Endothelial cell of umbilical vein (primary cell): ENCODE measurements around the gene EXD1. TPM values are rescaled to one million over a fixed set of nuclear protein-coding genes. Genes with fewer than 3 reads are reported as not detected.

Experiments used
- BruUV-seq: library from RNA; stranded (reverse); fragments of 400-500 nt; replicated peaks from 2 replicates; lab custom pipeline; 2021; lab: Mats Ljungman, UMichigan
- CTCF ChIA-PET: fragments of 300-600, 350-600 bp; sonication (Branson Sonifier 250); formaldehyde crosslinking; loops from one replicate; lab custom pipeline; 2021; ENCODE audit warnings: antibody characterized with exemption, inconsistent platforms; lab: Charles Lee
- POLR2A ChIA-PET: fragments of 300-600, 350-600 bp; sonication (Branson Sonifier 250); formaldehyde crosslinking; loops from one replicate; lab custom pipeline; 2021; ENCODE audit warnings: antibody characterized with exemption, inconsistent platforms; lab: Charles Lee
- DNase-seq: peaks from one replicate; pipeline ENCODE4 v3.0.0-alpha.2; 2011; ENCODE audit warnings: low read depth, low spot score
- FAIRE-seq: peaks from 2 replicates; lab custom pipeline; 2011; peaks lifted over from hg19 to GRCh38; lab: Jason Lieb, UNC
- H2AFZ ChIP-seq: 2 replicates; pipeline ENCODE4 v1.6.0; 2012; ENCODE audit warnings: low read depth, low read length, control low read depth, inconsistent platforms
- H3K27ac ChIP-seq: 2 replicates; pipeline ENCODE4 v1.5.1; 2011; ENCODE audit warnings: low read depth, mild to moderate bottlenecking, control low read depth, low read length, moderate library complexity; ENCODE audit not compliant: insufficient read depth
- H3K27me3 ChIP-seq, 2 experiments: 2 replicates each; pipeline versions ENCODE4 v1.6.0 to v1.6.1; 2011; ENCODE audit warnings: low read length in 2 of 2, mixed read lengths in 1 of 2; ENCODE audit not compliant: control insufficient read depth in 2 of 2, insufficient read depth in 2 of 2
- H3K36me3 ChIP-seq, 2 experiments: 2 replicates in 1 of 2; 3 replicates in 1 of 2; pipeline ENCODE4 v1.5.1; 2011; ENCODE audit warnings: low read length in 2 of 2, mild to moderate bottlenecking in 1 of 2, moderate library complexity in 1 of 2; ENCODE audit not compliant: control insufficient read depth in 2 of 2, insufficient read depth in 2 of 2; ENCODE audit errors: extremely low read depth in 1 of 2
- H3K4me1 ChIP-seq: 3 replicates; pipeline ENCODE4 v1.5.1; 2011; ENCODE audit warnings: mild to moderate bottlenecking, low read length; ENCODE audit not compliant: control insufficient read depth, insufficient read depth; ENCODE audit errors: extremely low read depth
- H3K4me2 ChIP-seq: 2 replicates; pipeline ENCODE4 v1.6.1; 2011; ENCODE audit warnings: low read length, control low read depth, mixed read lengths; ENCODE audit not compliant: insufficient read depth
- H3K4me3 ChIP-seq, 3 experiments: fragments of 200-600 bp in 1 of 3; sonication (generic), shearing (Covaris generic) in 1 of 3; replicated peaks in 1 of 3; 2 replicates each; pipeline ENCODE4 v1.5.1; 2011 to 2016; ENCODE audit warnings: control low read depth in 3 of 3, low read length in 3 of 3, mild to moderate bottlenecking in 2 of 3, inconsistent platforms in 1 of 3, low read depth in 1 of 3, moderate library complexity in 1 of 3; ENCODE audit not compliant: insufficient read depth in 1 of 3
- H3K79me2 ChIP-seq: 2 replicates; pipeline ENCODE4 v1.6.0; 2012; ENCODE audit warnings: low read length, inconsistent platforms; ENCODE audit not compliant: control insufficient read depth, insufficient read depth
- H3K9ac ChIP-seq: replicated peaks from 2 replicates; pipeline ENCODE3; 2011; ENCODE audit warnings: low read length, control low read depth; ENCODE audit not compliant: insufficient read depth; ENCODE audit errors: extremely low read depth
- H3K9me1 ChIP-seq: replicated peaks from 3 replicates; pipeline ENCODE4 v1.6.0; 2011; ENCODE audit warnings: mild to moderate bottlenecking, low read length; ENCODE audit not compliant: control insufficient read depth, insufficient read depth; ENCODE audit errors: extremely low read depth
- H3K9me3 ChIP-seq: replicated peaks from 2 replicates; pipeline ENCODE4 v1.5.1; 2012; ENCODE audit warnings: low read length, inconsistent platforms; ENCODE audit not compliant: control insufficient read depth, insufficient read depth
- H4K20me1 ChIP-seq: replicated peaks from 2 replicates; pipeline ENCODE3; 2011; ENCODE audit warnings: mild to moderate bottlenecking, low read length; ENCODE audit not compliant: control insufficient read depth, insufficient read depth; ENCODE audit errors: extremely low read depth
- EZH2 ChIP-seq: IDR thresholded peaks from 2 replicates; pipeline ENCODE4 v1.6.1; 2012; ENCODE audit warnings: borderline replicate concordance, low read depth, mild to moderate bottlenecking, moderate library complexity, low read length, inconsistent platforms; ENCODE audit not compliant: severe bottlenecking
- FOS ChIP-seq: IDR thresholded peaks from 2 replicates; pipeline ENCODE4 v1.6.1; 2011; ENCODE audit warnings: mild to moderate bottlenecking, low read length, moderate library complexity, borderline replicate concordance; ENCODE audit not compliant: insufficient read depth
- GATA2 ChIP-seq: IDR thresholded peaks from 2 replicates; pipeline ENCODE4 v1.7.0; 2011; ENCODE audit warnings: low read depth, mild to moderate bottlenecking, moderate library complexity, mixed read lengths, low read length; ENCODE audit not compliant: insufficient read length, insufficient read depth
- JUN ChIP-seq: IDR thresholded peaks from 2 replicates; pipeline ENCODE4 v1.6.1; 2011; ENCODE audit warnings: borderline replicate concordance, low read depth; ENCODE audit not compliant: insufficient read length, insufficient read depth
- MYC ChIP-seq: IDR thresholded peaks from one replicate; pipeline ENCODE4 v1.6.1; 2011; ENCODE audit warnings: mild to moderate bottlenecking, low read depth, low read length
- POLR2A ChIP-seq: IDR thresholded peaks from 2 replicates; pipeline ENCODE4 v1.6.1; 2012; ENCODE audit warnings: low read depth, mild to moderate bottlenecking, control low read depth, low read length
- POLR2AphosphoS5 ChIP-seq: IDR thresholded peaks from 2 replicates; pipeline ENCODE4 v1.6.1; 2012; ENCODE audit warnings: low read depth, mild to moderate bottlenecking, control low read depth, low read length, moderate library complexity; ENCODE audit not compliant: insufficient read depth
- dilution Hi-C: fragments of 300-500 bp; cut with MboI; formaldehyde crosslinking; loops from one replicate; pipeline ENCODE4 v1.15.0; 2019; ENCODE audit warnings: low sequenced_read_pairs; ENCODE audit not compliant: extremely low pct_ligation_motif_present
- intact Hi-C: fragments of 100-400 bp; cut with micrococcal nuclease; formaldehyde crosslinking; loops from one replicate; pipeline ENCODE4 v1.10.0; 2022
- polyA plus RNA-seq, 4 experiments: library from polyadenylated mRNA; depleted of rRNA in 3 of 4; stranded (reverse) in 3 of 4; unstranded in 1 of 4; fragments of >200 nt; gene quantifications; 2 replicates each; pipeline versions ENCODE4 v1.2.1 to v1.2.3, GENCODE V29; 2011 to 2012; ENCODE audit warnings: missing spikeins in 1 of 4
- total RNA-seq: library from RNA; stranded (reverse); gene quantifications from 2 replicates; pipeline ENCODE4 v1.2.3, GENCODE V29; 2021
- TF ChIP-seq, protein P1 (sequence below): IDR thresholded peaks from 2 replicates; pipeline ENCODE4 v1.6.1; 2011; ENCODE audit not compliant: insufficient read depth, insufficient read length
- TF ChIP-seq, protein P2 (sequence below), 2 donors: IDR thresholded peaks; 1 replicate in 1 of 2; 2 replicates in 1 of 2; pipeline ENCODE4 v1.5.1; 2011; ENCODE audit warnings: low read length in 2 of 2, mild to moderate bottlenecking in 2 of 2, moderate library complexity in 2 of 2, control low read depth in 1 of 2, inconsistent platforms in 1 of 2, low read depth in 1 of 2; ENCODE audit not compliant: insufficient read depth in 1 of 2; ENCODE audit errors: extremely low read depth in 1 of 2

EXD1 gene
- total and polyA plus RNA-seq, 2 donors (not counting 3 experiments of a cell fraction or from before 2014, with no cell fraction given) = not detected

DNA sequence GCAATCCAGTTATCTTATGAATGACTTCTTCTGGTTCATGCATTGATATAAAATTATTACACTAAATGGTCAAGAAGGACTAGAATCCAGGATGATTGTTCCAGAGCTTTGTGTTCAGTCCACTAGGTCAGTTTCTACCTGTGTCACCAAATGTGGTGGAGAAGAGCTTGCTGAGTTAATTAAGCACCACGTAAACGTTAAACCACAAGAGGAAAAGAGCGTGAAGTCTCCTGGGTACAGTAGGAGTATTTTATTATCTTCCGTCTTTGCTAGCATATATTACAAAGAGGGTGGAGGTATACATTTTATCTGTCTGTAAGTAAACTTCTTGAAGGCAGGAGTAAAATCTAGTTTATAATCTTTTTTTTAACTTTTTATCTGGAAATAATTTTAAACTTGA, 24.0 kb upstream of the EXD1 start:
- Histone ChIP-seq H4K20me1 (no peaks in the 10 kb centered on the region), H2AFZ (no peak overlapping the region), H3K27me3 (no peaks in the 10 kb centered on the region), H3K9me1 (no peaks in the 10 kb centered on the region), H3K27ac (no peak overlapping the region), H3K9ac (no peak overlapping the region), H3K4me3 (no peak overlapping the region), H3K9me3 (no peaks in the 10 kb centered on the region), H3K4me1 (peaks cover 6% of the 10 kb centered on the region), H3K36me3 (peaks cover 0 to 3% of the 10 kb centered on the region in 2 experiments), H3K4me2 (no peak overlapping the region), H3K79me2 (no peaks in the 10 kb centered on the region)
- DNase-seq (no peak), FAIRE-seq (no peak)
- dilution Hi-C loops = no loop called here
- POLR2A ChIA-PET = no interaction called here
- CTCF ChIA-PET = interaction anchor here (1.4 kb wide), 1 partner anchor 24 kb away, joined by 3 read pairs; the partner anchor contains the start of genes CHP1 and EXD1
- no peak for TF ChIP-seq GATA2
- no peak for TF ChIP-seq FOS
- no peak for TF ChIP-seq POLR2A
- no peak for TF ChIP-seq MYC
- no peak for TF ChIP-seq EZH2
- TF ChIP-seq, protein P1, sequence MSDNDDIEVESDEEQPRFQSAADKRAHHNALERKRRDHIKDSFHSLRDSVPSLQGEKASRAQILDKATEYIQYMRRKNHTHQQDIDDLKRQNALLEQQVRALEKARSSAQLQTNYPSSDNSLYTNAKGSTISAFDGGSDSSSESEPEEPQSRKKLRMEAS = no peak
- no peak for TF ChIP-seq JUN
- TF ChIP-seq POLR2AphosphoS5 = no peak
- TF ChIP-seq, protein P2, sequence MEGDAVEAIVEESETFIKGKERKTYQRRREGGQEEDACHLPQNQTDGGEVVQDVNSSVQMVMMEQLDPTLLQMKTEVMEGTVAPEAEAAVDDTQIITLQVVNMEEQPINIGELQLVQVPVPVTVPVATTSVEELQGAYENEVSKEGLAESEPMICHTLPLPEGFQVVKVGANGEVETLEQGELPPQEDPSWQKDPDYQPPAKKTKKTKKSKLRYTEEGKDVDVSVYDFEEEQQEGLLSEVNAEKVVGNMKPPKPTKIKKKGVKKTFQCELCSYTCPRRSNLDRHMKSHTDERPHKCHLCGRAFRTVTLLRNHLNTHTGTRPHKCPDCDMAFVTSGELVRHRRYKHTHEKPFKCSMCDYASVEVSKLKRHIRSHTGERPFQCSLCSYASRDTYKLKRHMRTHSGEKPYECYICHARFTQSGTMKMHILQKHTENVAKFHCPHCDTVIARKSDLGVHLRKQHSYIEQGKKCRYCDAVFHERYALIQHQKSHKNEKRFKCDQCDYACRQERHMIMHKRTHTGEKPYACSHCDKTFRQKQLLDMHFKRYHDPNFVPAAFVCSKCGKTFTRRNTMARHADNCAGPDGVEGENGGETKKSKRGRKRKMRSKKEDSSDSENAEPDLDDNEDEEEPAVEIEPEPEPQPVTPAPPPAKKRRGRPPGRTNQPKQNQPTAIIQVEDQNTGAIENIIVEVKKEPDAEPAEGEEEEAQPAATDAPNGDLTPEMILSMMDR (IDR thresholded peaks at IDR 0.05; ENCODE audit: extremely low read depth in 1 of 2, insufficient read depth in 1 of 2, low read depth in 1 of 2, low read length in 2 of 2) = no peak
- BruUV-seq = no TSS peak
- intact Hi-C loops = no loop called here
